Fibroblast of the aortic adventitia (primary cell): ENCODE results near the gene CADM4. TPM values are rescaled to one million over a fixed set of nuclear protein-coding genes. Genes with fewer than 3 reads are reported as not detected.

Experiments used
- DNase-seq: peaks from one replicate; pipeline ENCODE4 v3.0.0-alpha.2; 2010; ENCODE audit warnings: low read depth
- H3K4me3 ChIP-seq: 2 replicates; pipeline ENCODE4 v1.5.1; 2011; ENCODE audit warnings: low read depth, mild to moderate bottlenecking, control low read depth, low read length, moderate library complexity
- CTCF ChIP-seq: IDR thresholded peaks from 2 replicates; pipeline ENCODE4 v1.5.1; 2011; ENCODE audit warnings: mild to moderate bottlenecking, low read length, control low read depth, inconsistent platforms; ENCODE audit not compliant: insufficient read depth
- total RNA-seq: library from RNA; depleted of rRNA; stranded (reverse); fragments of >200 nt; gene quantifications from 2 replicates; pipeline ENCODE4 v1.2.3, GENCODE V29; 2012; ENCODE audit warnings: low replicate concordance

Gene CADM4
- total RNA-seq, 1 donor: 0.27 TPM

- no peak overlapping the region for H3K4me3 ChIP-seq
- TF ChIP-seq CTCF: no peak
- no peak for DNase-seq
Measured at GRCh38 chr19:43625918-43626579, 13.6 kb downstream of the CADM4 start.

- DNase-seq: no peak
- TF ChIP-seq CTCF: no peak
- no peak overlapping the region for H3K4me3 ChIP-seq
Measured at GRCh38 chr19:43624933-43625332, 14.7 kb downstream of the CADM4 start.

- no peak for DNase-seq
- no peak for TF ChIP-seq CTCF
- no peak overlapping the region for H3K4me3 ChIP-seq
Measured at GRCh38 chr19:43623889-43624670, 15.6 kb downstream of the CADM4 start.

GRCh38 chr19:43622956-43623355 lies 16.7 kb downstream of the CADM4 start:
- no peak for TF ChIP-seq CTCF
- DNase-seq: no peak
- no peak overlapping the region for H3K4me3 ChIP-seq

- DNase-seq: no peak
- TF ChIP-seq CTCF: no peak
- no peak overlapping the region for H3K4me3 ChIP-seq
Measured at GRCh38 chr19:43622070-43622469, 17.6 kb downstream of the CADM4 start.

- no peak for DNase-seq
- peak overlapping the region; percentile 95 for H3K4me3 ChIP-seq
- no peak for TF ChIP-seq CTCF
Measured at GRCh38 chr19:43620061-43621001, 19.3 kb downstream of the CADM4 start.
